ENCODE data around the gene GALNT18.

Gene GALNT18

DNA sequence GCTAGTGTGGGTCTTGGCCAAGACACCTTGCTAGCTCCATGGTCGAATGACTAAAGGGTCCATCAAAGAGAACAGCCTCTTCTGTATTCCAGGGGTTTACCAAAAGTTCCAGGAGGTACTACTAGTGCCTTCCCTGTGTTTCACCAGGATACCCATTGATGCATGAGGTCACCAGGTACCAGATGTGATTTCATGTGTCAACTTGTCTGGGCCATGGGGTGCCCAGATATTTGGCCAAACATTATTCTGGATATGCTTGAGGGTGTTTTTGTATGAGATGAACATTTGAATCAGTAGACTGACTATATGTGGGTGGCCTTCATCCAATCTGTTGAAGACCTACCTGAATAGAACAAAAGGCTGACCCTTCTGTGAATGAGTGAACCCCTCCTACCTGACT, 92.8 kb downstream of the GALNT18 start:
- no peak for DNase-seq (ENCODE audit: low read depth)

GRCh38 chr11:11525283-11525682, 96.5 kb downstream of the GALNT18 start:
- DNase-seq (ENCODE audit: low read depth), result no peak

DNA sequence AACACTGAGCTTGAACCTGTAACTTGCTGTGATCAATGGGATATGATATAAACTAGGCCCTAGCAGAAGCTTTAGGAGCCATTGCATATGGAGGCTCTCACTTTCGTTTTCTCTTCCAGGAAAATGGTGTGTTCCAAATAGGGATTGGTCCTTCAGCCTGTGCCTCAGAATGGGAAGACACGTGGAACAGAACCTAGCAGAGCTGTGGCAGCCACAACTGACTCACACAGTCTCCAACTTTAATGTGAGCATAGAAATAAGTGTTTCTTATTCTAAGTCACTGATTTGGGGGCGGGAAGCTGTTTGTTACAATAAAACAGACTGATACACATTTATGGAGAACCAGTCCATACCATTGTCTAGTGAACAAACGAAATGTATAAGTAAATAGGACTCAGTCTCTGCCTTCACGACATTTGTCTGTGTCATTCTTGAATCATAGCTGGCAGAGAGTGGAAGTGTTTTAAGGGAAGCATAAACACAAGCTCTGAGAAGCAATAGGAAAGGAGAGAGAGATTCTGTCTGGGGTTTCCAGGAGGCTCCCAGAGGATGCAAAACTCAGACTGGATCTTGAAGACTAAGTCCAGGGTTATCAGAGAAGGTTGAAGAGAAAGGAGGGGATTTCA, 97.3 kb downstream of the GALNT18 start:
- DNase-seq (ENCODE audit: low read depth), result no peak

GRCh38 chr11:11522591-11522990, 99.2 kb downstream of the GALNT18 start:
- DNase-seq (ENCODE audit: low read depth), result no peak

DNA sequence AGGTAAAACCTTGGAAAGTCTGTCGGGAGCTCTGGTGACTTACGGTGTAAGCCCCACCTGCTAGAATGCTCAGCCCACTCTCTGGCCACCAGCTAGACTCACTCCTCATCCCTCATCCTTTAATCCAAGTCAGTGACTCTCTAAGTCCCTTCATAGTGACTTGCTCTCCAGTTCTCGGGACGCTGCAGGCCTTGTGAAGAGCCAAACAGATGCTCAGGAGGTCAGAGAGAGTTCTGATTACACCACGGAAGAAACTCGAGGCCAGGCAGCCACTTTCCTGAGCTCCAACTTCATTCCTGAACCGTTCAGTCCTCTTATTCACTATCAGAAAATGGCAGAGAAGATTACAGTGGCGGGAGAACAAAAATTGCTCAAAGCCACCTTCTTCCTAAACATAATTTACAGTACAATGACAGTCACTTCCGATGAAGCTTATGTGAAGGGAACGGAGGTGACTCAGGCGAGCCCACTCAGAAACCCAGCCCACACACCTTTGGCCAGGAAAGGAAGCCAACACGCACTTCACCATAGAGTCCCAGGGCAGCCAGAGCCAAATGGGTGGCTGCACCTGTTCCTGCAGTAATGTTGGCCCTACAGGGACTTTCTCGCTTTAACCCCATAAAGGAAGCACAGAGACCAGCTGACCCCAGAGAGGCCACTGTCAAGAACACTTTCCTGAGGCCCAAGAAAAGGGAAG, 100.4 kb downstream of the GALNT18 start:
- DNase-seq (ENCODE audit: low read depth), result no peak

DNA sequence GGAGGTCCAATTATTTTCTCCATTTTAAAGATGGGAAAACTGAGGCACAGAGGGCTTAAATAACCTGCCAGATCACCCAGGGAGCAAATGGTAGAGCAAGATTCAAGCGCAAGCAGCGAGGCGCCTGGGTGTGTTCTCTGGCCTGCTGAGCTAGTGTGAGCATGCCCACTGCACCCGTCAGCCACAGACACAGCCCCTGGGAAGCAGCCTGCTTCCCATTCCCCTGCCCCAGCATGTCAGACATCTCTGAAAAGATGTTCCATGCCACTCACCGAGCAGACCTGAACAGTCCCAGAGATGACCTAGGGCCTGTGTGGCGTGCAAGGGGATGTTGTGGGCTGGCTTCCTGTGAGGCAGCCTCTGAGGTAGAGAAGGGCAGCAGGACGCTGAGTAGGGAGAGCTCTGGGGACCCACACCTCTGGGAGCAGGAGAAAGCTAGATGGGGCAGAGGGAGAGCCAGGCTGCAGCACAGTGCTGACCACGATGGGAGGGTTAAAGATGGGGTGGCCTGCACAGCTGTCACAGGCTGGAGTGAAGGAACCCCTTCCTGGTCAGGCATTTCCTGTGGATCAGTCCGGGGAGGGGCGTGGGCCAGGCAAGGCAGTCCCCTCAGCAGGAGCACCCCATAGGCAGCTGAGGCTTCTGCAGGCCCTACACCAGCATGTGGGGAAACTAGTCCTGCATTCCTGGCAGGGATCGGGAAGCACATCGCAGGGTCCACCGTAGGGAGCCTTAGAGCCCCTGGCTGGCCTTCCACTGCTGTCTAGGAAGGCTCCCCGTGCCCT, 101.4 kb downstream of the GALNT18 start:
- DNase-seq (ENCODE audit: low read depth), result no peak

DNA sequence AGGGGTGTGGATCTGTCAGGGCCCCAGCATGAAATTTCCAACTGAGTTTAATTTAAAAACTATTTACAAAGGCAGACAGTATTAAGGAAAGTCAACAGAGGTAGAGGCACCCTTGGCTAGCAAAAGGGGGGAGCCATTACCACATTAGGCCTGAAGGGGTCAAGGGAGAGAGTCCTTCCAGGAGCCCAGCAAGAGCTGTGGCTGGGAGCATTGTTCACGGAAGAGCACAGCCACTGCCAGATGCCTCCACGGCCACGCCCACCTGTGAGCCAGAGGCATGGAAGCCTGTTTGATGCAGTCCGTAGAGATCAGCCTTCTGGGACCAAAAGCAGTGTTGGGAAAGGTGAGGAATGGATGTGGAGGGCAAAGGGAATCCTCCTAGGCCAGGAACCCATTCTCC, 102.6 kb downstream of the GALNT18 start:
- no peak for DNase-seq (ENCODE audit: low read depth)

DNA sequence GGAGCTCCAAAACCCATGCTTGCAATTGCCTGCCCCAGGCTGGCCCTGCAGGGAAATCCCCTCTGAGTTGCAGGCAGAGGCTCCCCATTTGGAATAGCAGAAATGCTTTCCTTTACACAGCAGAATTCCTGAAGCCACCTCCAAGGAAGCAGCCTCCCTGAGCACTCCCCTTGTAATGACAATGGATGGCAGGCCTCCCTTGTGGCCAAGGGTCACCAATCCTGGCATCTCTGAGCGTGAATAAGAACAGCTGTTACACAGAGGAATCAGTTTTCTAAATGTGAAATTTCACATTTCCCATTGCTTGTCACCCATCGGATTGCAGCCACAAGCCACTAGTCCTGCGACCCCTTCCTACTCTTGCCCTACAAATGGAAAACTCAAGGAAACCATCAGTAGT, 107.6 kb downstream of the GALNT18 start:
- no peak for DNase-seq (ENCODE audit: low read depth)

DNA sequence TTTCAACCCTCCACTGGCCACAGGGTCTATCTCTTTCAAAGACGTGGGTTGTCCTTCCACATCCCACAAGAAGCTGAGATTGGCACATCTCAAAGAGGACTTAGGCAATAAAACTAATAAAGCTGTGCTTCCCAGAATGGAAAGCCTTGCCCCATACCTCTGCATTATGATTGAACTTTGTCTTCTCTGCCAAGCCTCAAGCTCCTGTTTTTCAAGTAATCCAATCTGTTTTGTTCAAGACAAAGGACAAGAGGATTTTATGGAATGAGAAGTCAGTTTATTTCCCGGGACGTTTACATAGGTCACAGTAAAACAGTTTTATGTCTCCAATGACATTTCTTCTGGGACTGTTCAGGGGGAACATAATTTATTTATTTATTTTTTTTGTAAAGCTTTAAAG, 108.4 kb downstream of the GALNT18 start:
- no peak for DNase-seq (ENCODE audit: low read depth)

GRCh38 chr11:11512929-11513328, 108.9 kb downstream of the GALNT18 start:
- no peak for DNase-seq (ENCODE audit: low read depth)

DNA sequence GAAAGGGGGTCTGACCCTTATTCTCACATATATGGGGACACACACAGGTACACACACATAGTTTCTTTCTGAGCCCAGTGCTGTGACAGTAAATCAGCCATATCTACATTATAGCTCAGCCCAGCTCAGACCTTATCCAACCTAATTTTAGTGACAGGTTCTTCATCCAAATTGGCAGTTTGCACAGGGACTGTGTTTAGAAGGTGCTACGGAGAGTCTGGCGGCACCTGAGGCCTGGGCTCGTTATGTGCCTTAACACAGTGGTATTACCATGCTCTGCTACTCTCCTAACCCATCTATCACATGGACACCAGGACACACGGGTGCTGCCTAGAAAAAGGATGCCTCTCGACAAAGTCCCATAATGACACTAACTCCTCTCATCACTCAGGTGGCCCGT, 109.3 kb downstream of the GALNT18 start:
- no peak for DNase-seq (ENCODE audit: low read depth)

GRCh38 chr11:11512090-11512489, 109.7 kb downstream of the GALNT18 start:
- DNase-seq (ENCODE audit: low read depth), result no peak

DNA sequence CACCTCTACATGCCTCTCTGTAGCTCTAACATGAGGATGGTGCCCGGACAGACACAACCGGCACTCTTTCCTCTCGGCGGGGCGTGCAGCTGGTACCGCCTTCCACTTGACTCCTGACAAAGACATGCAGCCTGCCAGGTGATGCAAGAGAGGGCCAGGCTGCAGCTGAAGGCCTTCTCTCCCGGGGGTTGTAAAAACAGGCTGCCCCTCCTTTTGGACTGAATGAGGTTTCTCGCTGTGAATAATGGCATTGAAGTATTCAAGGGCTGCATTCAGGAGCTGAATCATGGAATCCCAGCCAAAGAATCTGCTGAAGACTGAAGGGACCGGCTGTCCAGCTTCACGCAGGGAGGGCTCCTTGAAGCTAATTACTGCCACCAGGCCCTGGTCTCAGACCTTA, 110.9 kb downstream of the GALNT18 start:
- DNase-seq (ENCODE audit: low read depth), result no peak

DNA sequence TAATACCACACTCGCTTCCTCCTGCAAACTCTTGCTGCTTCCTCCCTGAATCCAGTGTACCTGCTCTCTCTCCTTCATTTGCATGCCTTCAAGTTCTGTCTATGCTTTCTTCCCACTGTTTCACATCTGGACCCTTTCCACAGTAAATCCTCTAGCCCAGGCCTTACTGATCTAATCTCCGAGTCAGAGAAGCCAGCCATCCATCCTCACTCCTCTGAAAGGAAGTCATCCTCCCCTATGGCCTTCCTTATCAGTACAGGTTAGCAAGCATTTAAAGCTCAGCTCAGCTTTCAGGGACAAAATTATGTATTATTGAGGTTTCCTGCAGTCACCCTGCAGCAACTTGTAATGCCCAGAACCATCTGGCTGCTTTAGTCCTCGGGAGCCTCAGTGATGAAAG, 116.1 kb downstream of the GALNT18 start:
- DNase-seq (ENCODE audit: low read depth), result no peak

GRCh38 chr11:11505190-11505589, 116.6 kb downstream of the GALNT18 start:
- no peak for DNase-seq (ENCODE audit: low read depth)

DNA sequence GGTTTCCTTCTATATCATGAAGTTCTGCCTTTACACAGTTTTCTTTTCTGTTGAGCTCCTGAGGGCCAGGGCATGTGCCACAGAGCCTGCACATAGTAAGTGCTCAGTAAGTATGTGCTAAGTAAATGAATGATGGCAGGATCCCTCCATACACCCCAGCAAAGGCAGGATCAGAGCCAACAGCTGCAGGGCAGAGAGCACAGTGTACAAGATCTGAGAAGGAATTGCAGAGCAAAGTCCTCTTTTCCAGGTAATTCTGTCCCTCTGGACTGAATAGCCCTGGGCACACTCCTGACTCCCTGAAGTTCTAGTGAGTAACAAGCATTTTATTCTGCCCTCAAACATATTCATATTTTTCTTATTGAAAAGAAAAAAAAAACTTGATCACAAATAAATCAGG, 117.7 kb downstream of the GALNT18 start:
- no peak for DNase-seq (ENCODE audit: low read depth)

DNA sequence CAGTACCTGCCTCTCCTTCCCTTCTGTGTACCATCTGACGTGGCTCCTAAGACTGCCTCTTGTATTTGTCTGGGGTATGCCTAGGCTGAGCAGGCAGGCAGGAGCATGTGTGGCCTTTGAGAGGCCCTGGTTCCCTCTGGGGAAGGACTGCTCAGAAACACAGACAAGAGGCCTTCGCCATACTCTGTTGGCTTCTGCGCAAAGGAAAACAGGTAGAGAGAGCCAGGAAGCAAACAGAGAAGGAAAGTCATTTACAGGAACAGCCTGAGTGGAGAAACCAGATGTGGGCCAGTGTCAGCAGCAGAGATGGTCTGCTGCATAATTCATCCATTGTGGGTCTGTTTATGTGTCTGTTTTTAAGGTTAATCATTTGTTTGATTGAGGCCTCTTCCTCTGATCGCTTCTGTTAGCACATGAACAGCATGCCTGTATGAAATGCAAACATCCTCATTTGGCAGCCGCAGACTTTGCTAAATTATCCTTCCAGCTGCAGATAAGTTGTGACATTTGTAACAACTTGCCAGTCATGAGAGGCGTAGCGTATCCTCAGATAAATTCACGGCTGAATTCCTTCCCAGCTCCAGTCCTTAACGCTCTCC, 119.4 kb downstream of the GALNT18 start:
- no peak for DNase-seq (ENCODE audit: low read depth)

DNA sequence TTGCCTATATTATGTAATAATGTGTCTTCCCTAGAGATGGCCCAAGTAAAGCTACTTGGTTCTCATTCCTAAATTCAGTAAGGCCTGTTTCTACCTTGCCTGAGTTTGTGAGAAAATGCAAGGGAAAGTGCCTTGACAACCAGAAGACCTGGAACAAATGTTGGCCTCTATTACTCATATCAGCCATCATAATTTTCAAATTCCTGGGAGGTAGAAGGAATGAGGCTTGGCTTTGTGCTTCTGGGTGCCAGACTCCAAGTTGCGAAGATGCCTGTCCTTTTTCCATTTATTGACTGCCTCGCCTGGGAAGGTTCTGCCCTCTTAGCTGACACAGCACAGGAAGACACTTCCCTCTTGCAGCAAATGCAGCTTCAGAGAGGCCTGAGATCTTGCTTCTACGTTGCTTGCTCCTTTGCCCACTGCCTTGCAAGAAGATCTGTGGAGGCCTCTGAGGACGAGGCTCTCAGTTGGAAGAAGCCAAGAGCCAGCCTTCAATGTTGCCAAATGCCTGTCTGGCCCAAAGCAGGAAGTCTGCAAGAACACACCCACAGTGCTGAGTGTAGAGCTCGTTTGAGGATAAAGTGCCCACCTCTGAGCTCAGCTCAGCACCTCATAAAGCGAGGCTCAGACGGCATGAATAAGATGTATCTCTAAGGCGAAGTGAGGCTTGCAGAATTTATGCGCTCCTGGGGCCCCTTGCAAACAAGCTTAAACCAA, 120.1 kb downstream of the GALNT18 start:
- DNase-seq (ENCODE audit: low read depth), result no peak

DNA sequence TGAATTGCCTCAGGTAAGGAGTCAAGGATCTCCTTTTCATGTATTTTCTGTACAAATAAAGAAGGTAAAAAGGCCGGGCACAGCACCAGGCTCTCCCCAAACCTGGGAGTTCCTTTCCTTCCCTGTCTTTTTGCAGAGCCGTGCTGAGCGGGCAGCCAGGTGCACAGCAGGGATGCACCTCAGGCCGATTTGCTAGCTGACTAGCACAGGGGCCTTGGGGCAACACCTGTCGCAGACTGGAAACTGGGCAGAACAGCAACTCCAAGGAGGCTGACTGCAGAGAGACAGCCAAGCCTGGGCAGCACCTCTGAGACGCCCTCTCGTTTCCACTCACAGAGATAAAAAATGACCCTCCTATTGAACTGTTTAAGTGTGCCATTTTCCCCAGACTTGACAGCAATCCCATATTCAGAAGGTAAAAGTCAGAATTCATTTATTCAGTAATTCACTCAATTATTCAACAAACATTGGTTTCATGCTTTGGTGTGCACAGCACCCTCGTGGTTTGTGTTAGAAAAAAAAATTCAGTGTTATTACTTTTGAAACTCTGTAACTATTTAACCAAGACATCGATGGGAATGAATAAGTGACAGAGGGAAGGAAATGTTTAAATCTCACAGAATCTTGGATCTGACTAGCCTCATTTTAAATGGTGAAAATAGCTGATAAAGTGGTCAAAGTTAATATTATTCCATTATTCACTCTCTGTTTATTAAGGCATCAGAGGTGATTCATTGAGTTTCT, 120.9 kb downstream of the GALNT18 start:
- DNase-seq (ENCODE audit: low read depth), result no peak

GRCh38 chr11:11499300-11499699, 122.5 kb downstream of the GALNT18 start:
- no peak for DNase-seq (ENCODE audit: low read depth)

DNA sequence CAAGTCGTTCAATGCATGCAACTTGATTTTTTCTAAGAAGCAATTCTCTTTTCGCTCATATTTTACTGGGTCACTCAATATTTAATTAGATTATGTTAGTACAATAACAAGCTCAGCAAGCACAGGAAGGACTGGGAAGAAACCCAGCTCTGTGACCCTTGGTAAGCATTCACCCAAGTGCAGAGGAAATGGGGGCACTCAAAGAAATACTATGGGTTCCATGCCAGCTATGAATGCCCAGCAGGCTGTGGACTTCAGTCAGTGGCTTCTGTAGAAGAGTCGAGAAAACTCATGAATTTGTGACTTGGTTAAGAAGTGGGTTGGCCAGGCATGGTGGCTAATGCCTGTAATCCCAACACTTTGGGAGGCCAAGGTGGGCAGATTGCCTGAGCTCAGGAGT, 123.6 kb downstream of the GALNT18 start:
- no peak for DNase-seq (ENCODE audit: low read depth)

- no peak for DNase-seq (ENCODE audit: low read depth)
Observed at GRCh38 chr11:11496879-11497278, 124.9 kb downstream of the GALNT18 start.
